Psoas muscle (tissue), 8 donors: Measurements from ENCODE around the gene CYBC1. TPM values are rescaled to one million over a fixed set of nuclear protein-coding genes. Genes with fewer than 3 reads are reported as not detected.

Experiments
- ATAC-seq, 4 donors: fragments of 200-7000 bp; cut with Tn5 transposase; one replicate each; pipeline ENCODE4 v1.9.1; 2020; ENCODE audit warnings: moderate library complexity in 3 of 4, mild to moderate bottlenecking in 2 of 4
- DNase-seq, 2 donors: peaks; one replicate each; pipeline ENCODE4 v3.0.0-alpha.2; 2020
- H3K27ac ChIP-seq: fragments of 200-600 bp; one replicate; pipeline ENCODE4 v1.8.0; 2022
- H3K27me3 ChIP-seq, 3 donors: fragments of 200-600 bp in 1 of 3; one replicate each; pipeline versions ENCODE4 v1.6.1 to v1.8.0; 2013 to 2022; ENCODE audit warnings: low read length in 2 of 3, mild to moderate bottlenecking in 2 of 3, moderate library complexity in 1 of 3; ENCODE audit not compliant: insufficient read depth in 3 of 3
- H3K36me3 ChIP-seq, 2 donors: fragments of 200-600 bp in 1 of 2; one replicate each; pipeline versions ENCODE4 v1.6.1 to v1.8.0; 2013 to 2022; ENCODE audit warnings: low read depth in 1 of 2, mild to moderate bottlenecking in 1 of 2, moderate library complexity in 1 of 2; ENCODE audit not compliant: insufficient read depth in 1 of 2
- H3K4me1 ChIP-seq: fragments of 200-600 bp; one replicate; pipeline ENCODE4 v1.8.0; 2022
- H3K4me3 ChIP-seq: fragments of 200-600 bp; one replicate; pipeline ENCODE4 v1.8.0; 2022; ENCODE audit warnings: mild to moderate bottlenecking
- H3K9me3 ChIP-seq: fragments of 200-600 bp; one replicate; pipeline ENCODE4 v1.8.0; 2022
- CTCF ChIP-seq: fragments of 200-600 bp; IDR thresholded peaks from one replicate; pipeline ENCODE4 v1.8.0; 2022; ENCODE audit warnings: antibody characterized with exemption
- WGBS, 3 donors: extraction: QIAGEN DNeasy Blood & Tissue Kit; methylation state at CpG; one replicate each; pipeline versions ENCODE4 v1.1.6 to v1.1.7; 2013; 5-methylcytosine and 5-hydroxymethylcytosine counted together
- intact Hi-C, 2 donors: fragments of 100-400 bp; cut with DNase I; formaldehyde crosslinking; loops; one replicate each; pipeline versions ENCODE4 v1.11.0 to v1.14.2; 2022
- polyA plus RNA-seq, 3 donors: library from polyadenylated mRNA; stranded (reverse); fragments of 200-250 nt; gene quantifications; one replicate each; pipeline ENCODE4 v1.2.3, GENCODE V29; 2013
- total RNA-seq, 4 donors: library from RNA; stranded (reverse); fragmentation: NEBNext Ultra II Directional in 2 of 4; extraction: Animal tissue kit (Norgen Biotek cat#: 25700) in 2 of 4; gene quantifications; one replicate each; pipeline versions ENCODE4 v1.2.1 to v1.2.4, GENCODE V29; 2021 to 2023
- donor health status: healthy with polysubstance abuse.
- donor health status: DM: no; HTN: no; CAD: no; lungs with moderate emphysema.
- donor health status: Bipolar disorder and iron deficiency.
- donor health status: healthy.
- donor health status: DM: yes; HTN: yes; CAD: no.
- donor health status: DM: no; HTN: no; CAD: no.
- donor health status: DM: no; HTN: no; CAD: no.
- donor health status: DM: yes; HTN: yes; CAD: no.

CYBC1 gene
- total and polyA plus RNA-seq, 7 donors = 14.4 to 31.6 (median 19.1) TPM

GRCh38 chr17:82416771-82417170, 33.8 kb downstream of the CYBC1 start:
- intact Hi-C loops = no loop called here
- ATAC-seq = no peak

DNA sequence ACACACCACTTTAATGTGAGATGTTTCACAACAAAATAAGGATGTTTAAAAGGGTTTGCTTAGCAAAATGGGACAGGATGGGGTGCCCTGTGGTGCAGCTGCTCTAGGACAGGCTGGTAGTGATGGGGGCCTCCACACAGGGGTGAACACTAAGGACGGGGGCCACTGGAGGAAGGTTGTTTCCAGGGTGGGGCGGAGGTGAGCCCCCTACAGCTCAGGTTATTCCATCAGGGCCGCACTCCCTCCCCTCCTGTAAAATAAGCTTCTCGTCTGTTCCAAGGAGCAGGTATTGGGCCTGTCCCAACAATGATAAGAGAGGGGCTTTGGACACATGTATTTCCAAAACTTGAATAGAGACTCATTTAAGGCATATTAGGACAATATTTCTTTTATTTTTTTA, 34.3 kb downstream of the CYBC1 start:
- Histone ChIP-seq H3K4me1 (peaks cover 15% of the 10 kb centered on the region), H3K36me3 (peaks cover 0 to 37% of the 10 kb centered on the region in 2 donors), H3K27me3 (no peaks in the 10 kb centered on the region), H3K27ac (no peak overlapping the region), H3K9me3 (no peaks in the 10 kb centered on the region), H3K4me3 (no peak overlapping the region)
- intact Hi-C loops = no loop called here
- no peak for TF ChIP-seq CTCF
- 93 to 94% (median 93%) methylated on average over 4 of the region's 4 CpGs for WGBS, 3 donors
- no peak for DNase-seq
- ATAC-seq = no peak

More at GRCh38 chr17:82416771-82417170, 33.8 kb downstream of the CYBC1 start:
- no peak for DNase-seq
- 89 to 92% (median 92%) methylated on average over 6 of the region's 6 CpGs for WGBS, 3 donors
- H3K4me3 ChIP-seq = no peak overlapping the region
- no peaks in the 10 kb centered on the region for H3K27me3 ChIP-seq
- no peak overlapping the region for H3K27ac ChIP-seq
- H3K4me1 ChIP-seq = peaks cover 15% of the 10 kb centered on the region
- TF ChIP-seq CTCF = no peak
- no peaks in the 10 kb centered on the region for H3K9me3 ChIP-seq
- H3K36me3 ChIP-seq = peaks cover 0 to 42% of the 10 kb centered on the region in 2 donors

DNA sequence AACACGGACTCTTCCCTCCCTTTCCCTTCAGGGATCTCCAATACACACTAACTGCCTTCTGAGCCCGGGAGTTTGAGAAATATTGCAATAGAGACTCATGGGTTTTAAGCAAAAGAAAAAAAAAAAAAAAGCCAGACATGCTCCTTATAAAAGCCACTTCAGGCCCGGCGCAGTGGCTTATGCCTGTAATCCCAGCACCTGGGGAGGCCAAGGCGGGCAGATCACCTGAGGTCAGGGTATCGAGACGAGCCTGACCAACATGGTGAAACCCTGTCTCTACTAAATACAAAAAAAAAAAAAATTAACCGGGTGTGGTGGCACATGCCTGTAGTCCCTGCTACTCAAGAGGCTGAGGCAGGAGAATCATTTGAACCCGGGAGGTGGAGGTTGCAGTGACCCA, 34.8 kb downstream of the CYBC1 start:
- no peak for TF ChIP-seq CTCF
- no peak overlapping the region for H3K27ac ChIP-seq
- 89 to 92% (median 90%) methylated on average over 9 of the region's 9 CpGs for WGBS, 3 donors
- peaks cover 0 to 32% of the 10 kb centered on the region in 2 donors for H3K36me3 ChIP-seq
- intact Hi-C loops = loop anchor here in 1 of 2 donors (2.0 kb wide), 1 partner anchor 63 kb away; no protein-coding TSS in a partner anchor
- H3K27me3 ChIP-seq = no peaks in the 10 kb centered on the region
- peaks cover 15% of the 10 kb centered on the region for H3K4me1 ChIP-seq
- H3K9me3 ChIP-seq = no peaks in the 10 kb centered on the region
- ATAC-seq (no peak), DNase-seq (no peak)
- H3K4me3 ChIP-seq = no peak overlapping the region

- H3K4me3 ChIP-seq = no peak overlapping the region
- H3K9me3 ChIP-seq = no peaks in the 10 kb centered on the region
- intact Hi-C loops = loop anchor here in 1 of 2 donors (2.0 kb wide), 1 partner anchor 63 kb away; no protein-coding TSS in a partner anchor
- peaks cover 15% of the 10 kb centered on the region for H3K4me1 ChIP-seq
- H3K27me3 ChIP-seq = no peaks in the 10 kb centered on the region
- no peak for TF ChIP-seq CTCF
- ATAC-seq (no peak), DNase-seq (no peak)
- 90 to 93% (median 91%) methylated on average over 26 of the region's 26 CpGs for WGBS, 3 donors
- no peak overlapping the region for H3K27ac ChIP-seq
- peaks cover 0 to 28% of the 10 kb centered on the region in 2 donors for H3K36me3 ChIP-seq
These were observed 35.2 kb downstream of the CYBC1 start for GRCh38 chr17:82415336-82415735.
